Inferior parietal cortex (tissue), 1 donor: Measurements from ENCODE around the gene MTNR1A.

ENCODE experiments used
- DNase-seq: peaks from one replicate; pipeline ENCODE4 v3.0.0-alpha.2; 2016; ENCODE audit errors: extremely low spot score

The MTNR1A gene

GRCh38 chr4:186554914-186555827 lies at the start of gene MTNR1A:
TSS of gene MTNR1A (minus strand) at chr4:186555567. CDS start at chr4:186555365, 202 bp downstream.
- DNase-seq, result no peak

GRCh38 chr4:186604124-186604807 lies 48.9 kb upstream of the MTNR1A start:
- DNase-seq, result no peak

- DNase-seq, result no peak
Measured at GRCh38 chr4:186602978-186603377, 47.6 kb upstream of the MTNR1A start.

GRCh38 chr4:186599483-186599882 lies 44.1 kb upstream of the MTNR1A start:
- DNase-seq, result no peak

- DNase-seq, result no peak
Measured at GRCh38 chr4:186598686-186599085, 43.3 kb upstream of the MTNR1A start.

GRCh38 chr4:186596850-186597390 lies 41.6 kb upstream of the MTNR1A start:
- DNase-seq, result no peak

- no peak for DNase-seq
Measured at GRCh38 chr4:186596346-186596745, 41.0 kb upstream of the MTNR1A start.

- DNase-seq, result no peak
Measured at GRCh38 chr4:186593587-186593973, 38.2 kb upstream of the MTNR1A start.

- DNase-seq, result no peak
Measured at GRCh38 chr4:186592966-186593586, 37.7 kb upstream of the MTNR1A start.

GRCh38 chr4:186592445-186592844 lies 37.1 kb upstream of the MTNR1A start:
- DNase-seq, result no peak

GRCh38 chr4:186591651-186592050 lies 36.3 kb upstream of the MTNR1A start:
- no peak for DNase-seq

GRCh38 chr4:186588503-186588902 lies 33.1 kb upstream of the MTNR1A start:
- DNase-seq, result no peak

- DNase-seq, result peak; percentile 86
Measured at GRCh38 chr4:186587416-186588018, 32.1 kb upstream of the MTNR1A start.

- DNase-seq, result no peak
Measured at GRCh38 chr4:186586205-186586604, 30.8 kb upstream of the MTNR1A start.

- DNase-seq, result no peak
Measured at GRCh38 chr4:186584912-186585311, 29.5 kb upstream of the MTNR1A start.

GRCh38 chr4:186581421-186581820 lies 26.1 kb upstream of the MTNR1A start:
- no peak for DNase-seq

GRCh38 chr4:186580669-186581068 lies 25.3 kb upstream of the MTNR1A start:
- DNase-seq, result no peak

GRCh38 chr4:186570193-186570996 lies 15.0 kb upstream of the MTNR1A start:
- no peak for DNase-seq

GRCh38 chr4:186569533-186570192 lies 14.3 kb upstream of the MTNR1A start:
- DNase-seq, result no peak

GRCh38 chr4:186566068-186566467 lies 10.7 kb upstream of the MTNR1A start:
- DNase-seq, result no peak
